DMS153 treated with DMSO at 0.1 percent for 48 hours (cell line): ENCODE data around the gene PAK5.

Experiments
- DNase-seq: peaks from one replicate; lab custom pipeline; 2025; ENCODE audit not compliant: unreplicated experiment; lab: John Stamatoyannopoulos, UW

Gene PAK5

DNA sequence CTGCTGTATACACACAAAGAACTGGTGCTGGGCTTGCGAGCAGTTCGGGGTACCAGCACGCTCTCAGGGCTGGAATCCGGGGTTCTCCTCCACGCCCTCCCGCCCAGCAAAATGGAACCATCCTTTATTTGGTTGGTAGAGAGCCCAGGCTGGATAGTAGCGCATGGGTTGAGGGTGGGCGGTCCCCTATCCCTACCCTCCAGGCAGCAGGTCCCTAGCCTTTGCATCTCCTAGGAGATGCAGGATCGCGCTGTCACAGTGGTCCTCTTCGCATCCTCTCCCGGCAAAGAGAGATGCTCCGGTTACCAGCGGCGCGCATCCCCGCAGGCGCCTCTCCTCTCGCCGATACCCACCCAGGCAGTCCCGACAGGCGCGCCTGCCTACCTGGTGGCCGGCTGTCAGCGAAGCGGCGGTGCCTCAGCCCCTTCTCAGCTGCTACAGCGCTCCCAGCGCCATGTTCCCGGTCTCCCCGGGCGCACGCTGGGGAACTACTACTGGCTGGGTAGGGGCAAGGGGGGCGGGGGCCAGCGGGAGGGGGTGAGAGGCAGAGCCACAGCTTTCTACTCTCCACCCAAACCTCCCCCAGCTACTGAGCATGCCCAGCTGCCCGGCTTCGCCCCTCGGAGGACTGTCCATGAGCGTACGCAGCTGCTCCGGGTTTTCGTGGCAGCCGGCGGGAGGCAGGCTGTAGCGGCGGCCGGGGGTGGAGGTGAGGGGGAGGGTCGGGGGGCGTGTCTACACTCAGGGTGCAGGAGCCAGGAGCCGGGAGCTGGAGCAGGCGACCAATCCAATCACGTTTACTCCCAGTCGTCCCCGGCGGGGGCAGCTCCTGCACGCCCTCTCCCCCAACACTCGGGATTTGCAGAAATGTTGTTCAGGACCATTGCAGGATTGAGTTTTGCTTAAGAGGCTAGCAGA lies at the start of gene PAK5:
TSS of gene PAK5 (minus strand) at position 699 of the 918 bp plus-strand sequence. CDS start 194,748 bp downstream, outside the sequence.
- peak; percentile 63 for DNase-seq

DNA sequence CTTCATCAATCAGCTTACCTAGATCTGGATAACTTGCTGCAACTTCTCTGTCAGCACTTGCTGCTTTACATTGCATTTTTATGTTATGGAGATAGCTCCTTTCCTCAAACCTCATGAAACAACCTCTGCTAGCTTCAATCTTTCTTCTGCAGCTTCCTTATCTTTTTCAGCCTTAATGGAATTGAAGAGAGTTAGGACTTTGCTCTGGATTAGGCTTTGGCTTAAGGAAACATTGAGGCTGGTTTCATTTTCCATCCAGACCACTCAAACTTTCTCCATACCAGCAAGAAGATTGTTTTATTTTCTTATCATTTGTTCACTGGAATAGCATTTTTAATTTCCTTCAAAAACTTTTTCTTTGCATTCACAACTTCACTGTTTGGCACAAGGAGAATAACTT lies 48.8 kb upstream of the PAK5 start:
- no peak for DNase-seq

DNA sequence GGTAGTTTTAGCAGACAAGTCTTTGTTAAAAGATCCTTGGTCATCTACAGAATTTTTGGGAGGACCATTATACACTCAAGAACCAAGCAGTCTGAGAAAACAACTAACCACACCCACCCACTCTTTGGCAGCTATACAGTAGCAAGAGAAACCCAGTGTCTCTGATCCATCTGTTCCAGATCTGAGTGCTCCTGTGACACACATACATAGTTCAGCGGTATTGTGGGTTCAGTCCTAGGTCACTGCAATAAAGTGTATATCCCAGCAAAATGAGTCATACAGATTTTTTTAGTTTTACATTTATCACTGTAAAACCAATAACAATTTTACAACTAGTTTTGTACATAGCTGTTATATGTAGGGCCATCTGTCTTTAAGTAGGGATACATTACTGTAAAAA lies 47.4 kb upstream of the PAK5 start:
- no peak for DNase-seq

DNA sequence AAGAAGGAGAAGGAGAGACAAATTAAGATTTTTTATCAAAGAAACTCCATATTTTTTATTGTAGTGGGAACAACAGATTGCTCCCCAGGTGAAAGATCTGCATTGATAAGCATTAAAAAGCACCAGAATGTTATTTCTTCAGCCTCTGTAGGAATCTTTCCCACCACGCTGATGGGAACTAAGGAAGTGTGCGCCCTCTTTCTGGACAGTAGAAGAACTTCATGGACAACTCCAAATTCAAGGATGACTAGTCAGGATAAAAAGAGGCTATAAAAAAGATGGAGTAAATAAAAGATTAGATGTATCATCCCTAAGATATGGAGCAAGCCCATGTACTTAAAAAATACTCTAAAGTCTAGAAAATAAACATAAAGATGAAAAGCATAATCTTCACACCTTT lies 45.8 kb upstream of the PAK5 start:
- no peak for DNase-seq

DNA sequence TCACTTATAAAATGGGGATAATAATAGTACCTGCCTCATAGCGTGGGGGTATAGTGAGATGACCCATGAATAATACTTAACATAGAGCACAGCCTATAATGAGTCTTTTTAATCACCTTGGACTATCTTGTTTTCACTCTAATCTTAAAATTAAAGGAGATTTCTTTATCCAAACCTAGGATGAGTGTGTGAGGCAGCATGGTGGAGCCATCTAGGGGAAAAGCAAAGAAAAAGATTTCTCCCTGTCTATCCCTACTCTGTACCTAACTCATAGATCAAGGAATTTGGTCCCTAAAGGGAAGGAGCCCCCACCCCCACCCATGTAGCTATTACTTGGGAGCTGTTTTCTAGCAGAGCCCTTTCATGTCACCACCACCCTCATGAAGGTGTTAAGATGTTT lies 45.2 kb upstream of the PAK5 start:
- DNase-seq = peak; percentile 1

DNA sequence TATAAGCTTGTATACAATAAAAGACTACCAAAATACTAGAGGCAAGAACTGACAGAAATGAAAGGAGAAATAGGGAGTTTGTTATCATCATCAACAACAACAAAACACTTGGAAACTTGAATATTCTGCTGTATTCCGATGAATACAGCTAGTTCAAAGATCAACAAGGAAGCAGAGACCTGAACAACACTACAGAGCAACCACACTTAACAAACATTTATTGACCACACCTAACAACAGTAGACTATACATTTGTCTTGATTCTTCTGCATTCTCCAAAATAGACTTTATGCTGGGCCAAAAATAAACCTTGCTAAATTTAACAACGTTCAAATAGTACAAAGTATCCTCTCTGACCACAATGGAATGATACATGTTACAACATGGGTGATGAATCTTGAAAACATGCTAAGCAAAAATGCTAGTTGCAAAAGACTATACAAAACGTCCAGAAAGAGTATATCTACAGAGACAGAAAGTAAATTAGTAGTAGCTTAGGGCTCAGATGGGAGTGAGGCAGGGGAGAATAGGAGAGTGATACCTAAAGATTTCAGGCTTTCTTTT lies 39.1 kb upstream of the PAK5 start:
- DNase-seq = no peak

DNA sequence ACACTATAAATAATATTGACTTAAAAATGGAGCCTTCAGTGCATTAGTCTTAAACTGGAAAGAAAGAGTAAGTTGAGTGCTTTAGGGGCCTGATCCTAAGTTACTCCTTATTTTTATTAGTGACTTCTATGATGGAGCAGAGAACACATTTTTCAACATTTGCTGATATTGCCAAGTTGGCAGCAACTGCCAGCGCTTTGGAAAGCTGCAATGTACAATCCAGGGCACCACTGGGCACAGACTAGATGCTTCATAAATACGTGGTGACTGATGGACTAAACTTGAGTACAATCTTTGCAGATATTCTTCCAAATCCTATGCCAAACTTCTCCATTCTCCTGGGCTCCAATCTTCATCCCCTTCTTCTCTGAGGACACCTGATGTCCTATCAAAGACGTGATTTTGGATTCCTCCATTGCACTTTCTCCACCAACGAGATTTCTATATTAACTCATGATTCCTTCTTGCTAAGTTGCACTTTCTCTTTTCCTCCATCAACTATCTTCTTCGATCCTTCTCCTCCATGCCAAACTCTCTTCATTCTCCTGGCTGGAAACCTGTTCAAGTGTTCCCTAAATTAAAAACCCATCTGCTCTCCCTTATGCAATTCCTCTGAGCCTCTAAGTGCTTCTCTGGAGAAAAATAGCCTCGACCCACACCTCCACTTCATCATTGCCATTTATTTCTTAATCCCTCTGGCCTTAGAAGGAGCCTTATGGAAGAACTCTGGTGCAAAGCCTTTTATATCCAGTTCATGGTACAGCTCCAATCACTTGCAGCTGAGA lies 28.5 kb upstream of the PAK5 start:
- no peak for DNase-seq

DNA sequence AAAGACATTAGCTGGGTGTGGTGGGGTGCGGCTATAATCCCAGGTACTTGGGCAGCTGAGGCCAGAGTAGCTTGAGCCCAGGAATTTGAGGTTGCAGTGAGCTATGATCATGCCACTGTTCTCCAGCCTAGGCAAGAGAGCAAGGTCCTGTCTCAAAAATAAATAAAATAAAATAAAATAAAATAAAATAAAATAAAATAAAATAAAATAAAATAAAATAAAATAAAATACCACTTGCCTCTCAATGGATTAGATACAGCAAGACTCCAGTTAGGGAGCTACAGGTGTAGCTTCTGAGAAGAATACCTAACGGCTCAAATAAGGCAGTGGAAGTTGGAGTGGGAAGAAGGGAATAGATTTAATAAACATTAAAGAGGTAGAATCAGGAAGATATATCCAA lies 13.7 kb upstream of the PAK5 start:
- no peak for DNase-seq

DNA sequence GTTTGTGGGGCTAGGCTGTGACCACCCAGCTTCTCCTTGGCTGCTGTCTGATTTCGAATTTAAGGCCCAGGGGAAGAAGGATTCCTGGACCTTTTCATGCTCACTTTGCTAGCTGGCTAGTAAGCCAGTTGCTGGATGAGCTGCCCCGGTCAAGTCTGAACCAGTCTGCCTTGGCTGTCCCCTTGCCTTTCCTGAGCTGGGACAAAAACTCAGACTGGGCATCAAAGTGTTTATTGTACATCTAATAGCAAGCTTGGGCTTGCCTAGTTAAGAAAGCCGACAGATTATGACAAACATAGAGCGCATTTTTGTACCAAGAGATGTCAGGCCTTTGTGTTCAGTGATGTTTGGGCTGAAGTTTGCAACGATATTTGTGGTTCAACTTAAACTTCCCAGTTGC lies 750 bp upstream of the PAK5 start:
- no peak for DNase-seq

DNA sequence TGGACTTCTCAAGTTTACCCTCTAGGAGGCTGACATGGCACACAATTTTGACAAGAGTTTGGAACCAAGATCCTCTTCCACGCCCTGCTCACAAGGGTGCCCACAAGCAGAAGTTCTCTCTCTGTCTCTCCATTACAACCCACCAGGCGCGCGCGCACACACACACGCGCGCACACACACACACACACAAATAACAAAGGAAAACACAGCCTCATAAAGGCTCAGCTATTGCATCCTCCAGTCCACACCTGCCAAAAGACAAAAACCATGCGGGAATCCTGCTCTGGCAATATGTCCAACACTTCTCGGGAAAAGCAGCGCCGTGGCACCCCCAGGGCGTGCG lies 870 bp downstream of the PAK5 start:
- DNase-seq = no peak

DNA sequence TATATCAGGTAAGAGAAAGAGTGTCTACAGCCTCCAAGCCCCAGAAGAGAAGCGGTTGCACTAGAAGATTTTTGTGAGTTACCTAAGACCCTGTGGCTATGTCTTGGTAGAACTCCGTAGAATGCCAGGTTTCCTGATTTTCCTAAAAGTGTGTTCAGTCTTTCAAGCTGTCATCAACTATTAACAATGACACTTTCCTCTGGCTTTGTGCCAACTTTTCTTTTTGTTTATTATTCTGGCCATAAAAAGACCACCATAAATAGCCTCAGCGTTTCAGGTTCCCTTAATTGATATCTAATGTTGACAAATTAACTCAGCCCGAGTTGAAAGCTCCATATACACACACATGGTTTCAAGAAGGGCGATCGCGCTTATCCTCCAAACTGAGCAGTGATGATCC lies 1.2 kb downstream of the PAK5 start:
- no peak for DNase-seq

DNA sequence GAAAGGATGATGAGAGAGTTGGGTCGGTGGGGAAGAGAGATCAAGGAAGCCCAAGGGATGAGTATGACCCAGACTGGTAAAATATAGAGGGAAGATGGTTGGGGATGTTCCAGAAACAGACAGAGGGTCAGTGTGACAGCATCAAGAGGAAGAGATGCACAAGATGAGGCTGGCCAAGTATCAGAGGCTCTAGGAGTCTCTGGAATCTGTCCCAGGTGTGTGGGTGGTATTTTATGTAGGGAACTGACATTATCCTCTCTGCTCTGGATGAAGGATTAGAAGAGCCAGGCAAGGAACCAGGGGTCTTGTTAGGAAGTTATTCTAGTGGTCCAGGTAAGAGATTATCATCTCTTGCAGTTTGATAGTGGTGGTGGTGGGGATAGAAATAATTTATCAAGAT lies 3.6 kb downstream of the PAK5 start:
- DNase-seq = no peak

DNA sequence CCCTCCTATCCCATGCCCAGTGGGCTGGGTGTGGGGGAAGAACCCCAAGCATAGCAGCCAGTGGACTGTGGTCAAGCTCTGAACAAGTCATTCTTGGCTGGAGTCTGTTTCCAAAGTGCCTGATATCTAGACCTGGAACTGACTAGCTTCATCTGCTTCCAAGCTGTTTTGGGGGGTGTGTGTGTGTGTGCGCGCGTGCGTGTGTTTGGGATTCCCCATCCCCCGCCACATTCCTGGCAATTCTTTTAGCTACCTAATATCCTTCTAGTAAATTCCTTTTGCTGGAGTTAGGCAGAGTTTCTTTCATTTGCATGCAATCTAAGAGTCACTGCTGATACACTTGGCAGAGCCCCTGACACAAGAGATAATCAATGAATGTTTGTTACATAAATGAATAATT lies 7.8 kb downstream of the PAK5 start:
- no peak for DNase-seq

DNA sequence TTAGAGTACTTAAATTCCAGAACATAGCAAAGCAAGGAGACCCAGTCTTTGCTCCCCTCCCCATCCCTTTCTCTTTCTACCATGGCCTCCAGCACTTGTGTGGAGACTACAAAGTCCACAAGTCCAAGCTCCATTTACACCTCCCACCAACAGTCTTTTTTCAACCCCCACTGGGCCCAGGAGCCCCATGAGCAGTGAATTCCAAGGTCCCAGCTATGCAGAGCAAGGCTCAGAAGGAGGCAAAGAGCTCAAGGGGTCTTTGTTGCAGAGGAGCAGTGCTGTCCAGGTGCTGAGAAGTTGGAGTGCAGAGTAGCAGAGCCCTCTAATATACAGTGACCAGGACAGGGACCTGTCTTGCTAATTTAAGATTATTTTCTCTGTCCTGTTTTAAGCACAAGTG lies 9.0 kb downstream of the PAK5 start:
- DNase-seq = no peak

DNA sequence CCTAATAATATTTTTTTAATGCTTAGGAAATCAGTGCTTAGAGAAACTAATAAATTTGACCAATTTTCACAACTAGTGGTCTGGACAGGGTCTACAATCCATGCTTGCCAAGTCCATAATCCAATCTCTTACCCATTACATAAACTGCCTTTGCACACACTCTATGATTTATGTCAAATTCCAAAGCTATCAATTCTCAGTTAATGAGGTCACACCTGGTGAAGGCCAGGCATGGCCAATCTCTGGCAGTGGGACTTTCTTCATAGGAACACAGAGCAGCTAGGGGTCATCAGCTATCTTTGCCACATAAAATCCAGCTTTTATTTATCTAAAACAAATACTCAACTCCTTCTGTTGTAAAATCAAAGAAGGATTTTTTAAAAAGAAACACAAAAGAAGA lies 21.2 kb downstream of the PAK5 start:
- no peak for DNase-seq

DNA sequence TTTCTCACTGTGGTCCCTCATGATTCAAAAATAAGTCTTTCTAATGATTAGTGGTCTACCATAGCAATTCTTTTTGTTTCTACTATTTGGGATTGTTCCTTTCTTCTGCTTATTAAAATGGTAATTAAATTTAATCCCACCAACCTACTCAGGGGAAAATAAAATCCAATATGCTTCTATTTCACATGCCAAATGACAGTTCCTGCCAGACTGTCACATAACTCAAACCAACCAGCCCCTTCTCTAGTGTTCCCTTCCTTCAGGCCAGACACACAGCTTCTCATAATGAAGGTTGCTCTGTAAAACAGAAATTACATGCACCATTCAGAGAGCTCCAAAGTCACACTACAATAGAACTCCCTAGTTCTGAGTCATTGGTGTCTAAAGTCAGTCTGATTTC lies 23.2 kb downstream of the PAK5 start:
- no peak for DNase-seq

DNA sequence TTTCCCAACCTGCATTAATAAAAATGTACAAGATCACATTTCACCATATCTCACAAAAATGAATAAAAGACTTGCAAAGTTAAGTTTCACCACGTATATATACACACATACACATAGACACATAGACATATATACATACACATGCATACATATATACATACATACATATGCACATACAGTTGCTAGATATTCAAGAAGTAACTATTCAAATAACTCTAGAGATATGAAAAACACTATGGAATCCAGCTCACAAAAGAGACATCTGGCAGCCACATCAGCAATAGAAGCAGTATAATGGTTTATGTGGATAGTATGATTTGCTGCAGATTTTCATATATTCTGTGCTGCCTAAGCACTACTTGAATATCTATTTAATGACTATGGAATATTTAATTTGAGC lies 28.1 kb downstream of the PAK5 start:
- DNase-seq = no peak

DNA sequence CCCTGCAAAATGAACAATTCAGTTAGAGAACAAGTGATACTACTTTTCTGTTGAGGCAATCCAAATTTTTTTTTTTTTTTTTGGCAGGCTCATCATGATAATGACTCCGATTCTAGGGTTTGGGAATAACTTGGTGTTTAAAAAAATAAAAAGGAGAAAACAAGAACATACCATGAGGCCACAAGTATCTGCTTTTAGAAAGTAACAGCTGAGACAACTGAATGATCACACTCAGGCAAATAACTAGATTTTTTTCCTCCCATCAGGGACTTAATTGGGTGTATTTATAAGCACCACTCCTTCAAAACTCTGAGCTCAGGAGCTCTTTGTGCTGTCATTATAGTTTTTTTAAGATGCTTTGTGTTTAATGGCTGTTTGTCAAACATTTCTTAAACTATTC lies 29.6 kb downstream of the PAK5 start:
- DNase-seq = no peak

DNA sequence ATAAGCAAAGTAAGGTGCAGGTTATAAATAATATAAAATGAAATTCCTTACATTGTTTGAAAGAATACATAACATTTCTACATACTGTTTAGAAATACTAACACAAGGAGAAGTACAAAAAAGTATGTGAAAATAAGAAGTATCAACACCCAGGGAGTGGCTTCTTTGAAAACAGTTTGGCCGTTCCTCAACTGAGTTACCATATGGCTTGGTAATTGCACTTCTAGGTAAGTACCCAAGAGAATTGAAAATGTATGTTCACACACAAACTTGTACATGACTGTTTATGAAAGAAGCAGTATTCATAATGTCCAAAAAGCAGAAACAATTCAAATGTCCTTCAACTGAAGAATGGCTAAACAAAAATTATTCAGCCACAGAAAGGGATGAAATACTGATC lies 30.7 kb downstream of the PAK5 start:
- no peak for DNase-seq

DNA sequence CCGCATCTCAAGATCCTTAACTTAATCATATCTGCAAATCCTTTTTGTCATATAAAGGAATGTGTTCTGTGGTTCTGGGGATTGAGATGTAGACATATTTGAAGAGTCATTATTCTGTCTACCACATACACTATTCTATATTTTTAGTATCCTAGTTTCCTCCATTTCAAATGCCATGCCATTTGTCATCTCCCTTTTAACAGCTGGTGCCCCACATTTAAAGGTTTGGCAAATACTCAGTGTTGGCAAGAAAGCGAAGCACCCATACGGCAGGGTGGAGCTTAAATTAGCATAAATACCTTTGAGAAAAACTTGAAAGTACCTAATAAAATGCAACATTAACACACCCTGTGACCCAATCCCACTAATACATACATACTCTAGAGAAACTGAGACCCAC lies 31.7 kb downstream of the PAK5 start:
- no peak for DNase-seq

DNA sequence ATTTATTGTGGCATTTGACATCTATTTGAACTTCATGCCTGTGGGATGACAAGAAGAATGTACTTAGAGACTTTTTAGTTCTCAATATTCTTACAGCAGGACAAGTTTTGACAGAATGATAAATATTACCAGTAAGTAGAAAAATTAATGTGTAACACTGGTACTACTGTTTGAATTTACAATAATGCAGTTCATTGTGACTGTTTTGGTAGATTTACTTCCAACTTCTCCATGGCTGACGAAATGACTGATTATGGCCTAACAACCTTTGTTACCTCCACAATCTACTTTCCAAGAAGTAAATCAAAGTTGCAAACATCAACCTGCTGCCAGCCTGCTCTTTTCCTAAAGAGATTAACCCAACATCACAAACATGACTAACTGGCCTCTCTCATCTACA lies 38.5 kb downstream of the PAK5 start:
- DNase-seq = no peak

DNA sequence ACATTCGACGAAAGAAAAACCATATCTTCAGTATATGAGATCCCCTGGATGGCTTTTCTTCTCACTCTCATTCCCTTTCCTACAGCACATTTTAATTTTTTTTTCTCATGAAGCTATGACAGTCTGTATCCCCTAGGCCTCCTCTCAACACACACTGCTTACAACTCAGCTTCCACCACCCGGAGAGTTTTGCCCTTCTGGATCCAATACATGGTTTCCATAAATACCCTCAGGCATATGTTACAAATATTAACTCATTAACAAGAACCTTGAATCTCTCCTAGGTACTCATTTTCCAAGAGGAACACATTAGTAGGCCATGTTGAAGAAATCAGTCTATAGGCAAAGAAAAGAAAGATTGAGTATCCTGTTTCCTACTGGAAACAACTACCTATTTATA lies 44.0 kb downstream of the PAK5 start:
- DNase-seq = no peak
